ENCODE results near the gene IFNB1.

Gene IFNB1

GRCh38 chr9:21114311-21114710, 36.6 kb upstream of the IFNB1 start:
- no peaks in the 10 kb centered on the region for H3K9me2 ChIP-seq (replicated peaks; ENCODE audit: control insufficient read depth, low read length)
- no peaks in the 10 kb centered on the region for H3K9me3 ChIP-seq (ENCODE audit: control insufficient read depth, insufficient read depth, low read length)
- no peaks in the 10 kb centered on the region for H3K36me3 ChIP-seq (ENCODE audit: control insufficient read depth, low read length)
- no peak overlapping the region for H3K4me3 ChIP-seq (ENCODE audit: low read length)
- H3K79me2 ChIP-seq (ENCODE audit: control insufficient read depth, low read length): no peaks in the 10 kb centered on the region
- H3K27me3 ChIP-seq (ENCODE audit: control insufficient read depth, low read length): 0 out of 2 replicates have a peak, but pooled peaks cover 2% of the 10 kb centered on the region
- H3K4me2 ChIP-seq (ENCODE audit: low read length): no peak overlapping the region
- no peak overlapping the region for H3K27ac ChIP-seq (ENCODE audit: low read depth, low read length)
- peaks cover 9% of the 10 kb centered on the region for H3K4me1 ChIP-seq (ENCODE audit: control insufficient read depth, low read length)
- H4K20me1 ChIP-seq (ENCODE audit: control insufficient read depth, insufficient read depth, low read depth, low read length): no peaks in the 10 kb centered on the region
- TF ChIP-seq, protein P1, sequence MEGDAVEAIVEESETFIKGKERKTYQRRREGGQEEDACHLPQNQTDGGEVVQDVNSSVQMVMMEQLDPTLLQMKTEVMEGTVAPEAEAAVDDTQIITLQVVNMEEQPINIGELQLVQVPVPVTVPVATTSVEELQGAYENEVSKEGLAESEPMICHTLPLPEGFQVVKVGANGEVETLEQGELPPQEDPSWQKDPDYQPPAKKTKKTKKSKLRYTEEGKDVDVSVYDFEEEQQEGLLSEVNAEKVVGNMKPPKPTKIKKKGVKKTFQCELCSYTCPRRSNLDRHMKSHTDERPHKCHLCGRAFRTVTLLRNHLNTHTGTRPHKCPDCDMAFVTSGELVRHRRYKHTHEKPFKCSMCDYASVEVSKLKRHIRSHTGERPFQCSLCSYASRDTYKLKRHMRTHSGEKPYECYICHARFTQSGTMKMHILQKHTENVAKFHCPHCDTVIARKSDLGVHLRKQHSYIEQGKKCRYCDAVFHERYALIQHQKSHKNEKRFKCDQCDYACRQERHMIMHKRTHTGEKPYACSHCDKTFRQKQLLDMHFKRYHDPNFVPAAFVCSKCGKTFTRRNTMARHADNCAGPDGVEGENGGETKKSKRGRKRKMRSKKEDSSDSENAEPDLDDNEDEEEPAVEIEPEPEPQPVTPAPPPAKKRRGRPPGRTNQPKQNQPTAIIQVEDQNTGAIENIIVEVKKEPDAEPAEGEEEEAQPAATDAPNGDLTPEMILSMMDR (IDR thresholded peaks at IDR 0.05; ENCODE audit: low read depth, low read length, poor library complexity, severe bottlenecking): no peak
- no peak for TF ChIP-seq EZH2phosphoT487 (IDR thresholded peaks at IDR 0.05; ENCODE audit: borderline replicate concordance, low read length)
- no peaks in the 10 kb centered on the region for H3F3A ChIP-seq (ENCODE audit: control insufficient read depth, insufficient read depth)

GRCh38 chr9:21110708-21111576, 33.2 kb upstream of the IFNB1 start:
- no peak overlapping the region for H3K27ac ChIP-seq (ENCODE audit: low read depth, low read length)
- H3K36me3 ChIP-seq (ENCODE audit: control insufficient read depth, low read length): no peaks in the 10 kb centered on the region
- H3F3A ChIP-seq (ENCODE audit: control insufficient read depth, insufficient read depth): peaks cover 2% of the 10 kb centered on the region; the same call in 1 of the 2 replicates
- H3K4me2 ChIP-seq (ENCODE audit: low read length): no peak overlapping the region
- H3K4me1 ChIP-seq (ENCODE audit: control insufficient read depth, low read length): no peaks in the 10 kb centered on the region
- H3K9me3 ChIP-seq (ENCODE audit: control insufficient read depth, insufficient read depth, low read length): no peaks in the 10 kb centered on the region
- no peaks in the 10 kb centered on the region for H3K79me2 ChIP-seq (ENCODE audit: control insufficient read depth, low read length)
- H4K20me1 ChIP-seq (ENCODE audit: control insufficient read depth, insufficient read depth, low read depth, low read length): no peaks in the 10 kb centered on the region
- H3K27me3 ChIP-seq (ENCODE audit: control insufficient read depth, low read length): no peaks in the 10 kb centered on the region
- H3K4me3 ChIP-seq (ENCODE audit: low read length): no peak overlapping the region
- TF ChIP-seq, protein P1 (IDR thresholded peaks at IDR 0.05; ENCODE audit: low read depth, low read length, poor library complexity, severe bottlenecking): peak; percentile 86
- no peak for TF ChIP-seq EZH2phosphoT487 (IDR thresholded peaks at IDR 0.05; ENCODE audit: borderline replicate concordance, low read length)
- H3K9me2 ChIP-seq (replicated peaks; ENCODE audit: control insufficient read depth, low read length): no peaks in the 10 kb centered on the region

DNA sequence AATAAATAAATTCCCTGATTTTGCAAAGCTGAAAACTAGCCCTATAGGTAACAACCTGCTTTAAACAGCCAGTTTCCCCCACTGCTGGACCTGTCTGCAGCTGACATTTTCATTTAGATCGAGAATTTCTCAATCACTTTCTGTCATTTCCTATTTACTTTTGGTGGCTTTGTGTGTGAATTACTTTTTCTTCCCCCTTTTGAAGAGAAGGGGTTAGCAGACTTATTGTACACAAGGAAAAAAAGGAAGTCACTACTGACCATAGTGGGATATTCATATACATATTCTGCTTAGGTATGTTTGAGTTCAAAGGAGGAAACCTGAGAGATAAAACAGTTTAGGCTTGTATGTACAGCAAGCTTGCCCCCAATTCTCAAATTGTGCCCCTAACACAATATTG, 27.0 kb upstream of the IFNB1 start:
- Histone ChIP-seq H3K4me2 (ENCODE audit: low read length) (peak overlapping the region; percentile 0; the same call in 1 of the 2 replicates), H3K27me3 (ENCODE audit: control insufficient read depth, low read length) (no peaks in the 10 kb centered on the region), H3F3A (ENCODE audit: control insufficient read depth, insufficient read depth) (peaks cover 2% of the 10 kb centered on the region; the same call in 1 of the 2 replicates), H3K9me2 (replicated peaks; ENCODE audit: control insufficient read depth, low read length) (no peaks in the 10 kb centered on the region), H3K4me1 (ENCODE audit: control insufficient read depth, low read length) (peaks cover 23% of the 10 kb centered on the region), H3K4me3 (ENCODE audit: low read length) (no peak overlapping the region), H3K79me2 (ENCODE audit: control insufficient read depth, low read length) (no peaks in the 10 kb centered on the region), H4K20me1 (ENCODE audit: control insufficient read depth, insufficient read depth, low read depth, low read length) (no peaks in the 10 kb centered on the region), H3K27ac (ENCODE audit: low read depth, low read length) (no peak overlapping the region), H3K9me3 (ENCODE audit: control insufficient read depth, insufficient read depth, low read length) (no peaks in the 10 kb centered on the region), H3K36me3 (ENCODE audit: control insufficient read depth, low read length) (no peaks in the 10 kb centered on the region)
- TF ChIP-seq EZH2phosphoT487 (IDR thresholded peaks at IDR 0.05; ENCODE audit: borderline replicate concordance, low read length): no peak
- TF ChIP-seq, protein P1 (IDR thresholded peaks at IDR 0.05; ENCODE audit: low read depth, low read length, poor library complexity, severe bottlenecking): no peak

Measured in DOHH2 (cell line).